ENCODE results near the gene UXS1.

The UXS1 gene

DNA sequence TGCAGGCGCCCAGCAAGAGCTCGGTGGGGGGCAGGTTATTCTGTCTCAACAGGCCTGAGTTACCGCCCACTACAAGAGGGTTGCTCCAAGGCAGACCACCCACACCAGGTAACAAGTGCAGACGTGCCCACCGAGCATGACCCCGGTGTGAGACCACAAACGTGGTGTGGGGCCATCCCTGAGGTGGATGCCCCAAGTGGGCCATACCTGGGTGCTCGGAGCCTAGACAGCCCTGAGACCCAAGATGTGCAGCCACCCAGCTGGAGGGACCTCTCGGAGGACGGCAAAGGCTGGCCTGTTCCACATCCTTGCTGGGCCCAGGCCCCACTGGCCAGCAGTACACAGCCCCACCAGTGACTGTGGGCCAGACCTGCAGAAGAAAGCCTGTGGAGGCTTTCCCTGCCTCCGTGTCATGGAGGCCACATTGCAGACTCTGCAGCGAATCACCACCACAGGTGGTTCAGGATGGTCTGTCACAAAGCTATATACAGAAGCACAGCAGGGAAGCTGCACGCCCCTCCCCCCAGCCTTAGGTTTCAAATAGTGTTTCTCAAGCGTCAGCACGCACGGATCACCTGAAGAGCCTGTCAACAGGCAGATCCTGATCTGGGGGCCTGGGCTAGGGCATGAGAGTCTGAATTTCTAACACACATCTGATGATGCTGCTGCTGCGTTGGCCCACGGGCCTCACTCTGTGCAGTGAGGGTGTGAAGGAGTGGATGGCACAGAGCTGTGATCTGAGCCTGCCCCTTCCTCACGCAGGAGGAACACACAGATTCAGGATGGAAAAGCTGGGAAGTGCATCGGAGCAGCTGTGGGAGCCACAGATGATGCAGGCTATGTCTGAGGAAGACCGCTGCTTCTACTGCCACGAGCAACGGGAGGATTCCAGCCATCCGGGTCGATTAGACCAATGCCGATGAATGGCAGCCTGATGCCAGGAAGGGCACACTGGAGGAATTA lies 96.8 kb downstream of the UXS1 start:
- Histone ChIP-seq H3K27ac (ENCODE audit: low read depth, low read length, severe bottlenecking) (no peak overlapping the region), H3K4me3 (ENCODE audit: extremely low read depth, insufficient read depth, low read length, poor library complexity, severe bottlenecking) (no peak overlapping the region), H3K36me3 (ENCODE audit: control insufficient read depth, insufficient read depth, low read length) (peaks cover 67% of the 10 kb centered on the region), H3K9me3 (ENCODE audit: control insufficient read depth, low read length) (no peaks in the 10 kb centered on the region), H3K4me1 (ENCODE audit: control insufficient read depth, insufficient read depth, low read length, poor library complexity, severe bottlenecking) (no peaks in the 10 kb centered on the region)
- WGBS, 2 experiments (ENCODE audit: insufficient coverage in 2 of 2), result 92 to 97% methylated on average over 26 of the region's 26 CpGs

GRCh38 chr2:106096299-106097037 lies 97.6 kb downstream of the UXS1 start:
- Histone ChIP-seq H3K27ac (ENCODE audit: low read depth, low read length, severe bottlenecking) (no peak overlapping the region), H3K4me1 (ENCODE audit: control insufficient read depth, insufficient read depth, low read length, poor library complexity, severe bottlenecking) (no peaks in the 10 kb centered on the region), H3K9me3 (ENCODE audit: control insufficient read depth, low read length) (no peaks in the 10 kb centered on the region), H3K36me3 (ENCODE audit: control insufficient read depth, insufficient read depth, low read length) (peaks cover 67% of the 10 kb centered on the region), H3K4me3 (ENCODE audit: extremely low read depth, insufficient read depth, low read length, poor library complexity, severe bottlenecking) (no peak overlapping the region)
- WGBS, 2 experiments (ENCODE audit: insufficient coverage in 2 of 2), result 94 to 96% methylated on average over 8 to 9 of the region's 12 CpGs

- no peaks in the 10 kb centered on the region for H3K9me3 ChIP-seq (ENCODE audit: control insufficient read depth, low read length)
- no peak overlapping the region for H3K27ac ChIP-seq (ENCODE audit: low read depth, low read length, severe bottlenecking)
- no peak overlapping the region for H3K4me3 ChIP-seq (ENCODE audit: extremely low read depth, insufficient read depth, low read length, poor library complexity, severe bottlenecking)
- H3K36me3 ChIP-seq (ENCODE audit: control insufficient read depth, insufficient read depth, low read length), result peaks cover 63% of the 10 kb centered on the region
- H3K4me1 ChIP-seq (ENCODE audit: control insufficient read depth, insufficient read depth, low read length, poor library complexity, severe bottlenecking), result no peaks in the 10 kb centered on the region
- 92 to 98% methylated on average over 10 to 19 of the region's 21 CpGs for WGBS, 2 experiments (ENCODE audit: insufficient coverage in 2 of 2)
Observed at GRCh38 chr2:106095478-106096298, 98.4 kb downstream of the UXS1 start.

GRCh38 chr2:106094131-106094841 lies 99.8 kb downstream of the UXS1 start:
- 94 to 95% methylated on average over 8 to 10 of the region's 13 CpGs for WGBS, 2 experiments (ENCODE audit: insufficient coverage in 2 of 2)
- Histone ChIP-seq H3K4me3 (ENCODE audit: extremely low read depth, insufficient read depth, low read length, poor library complexity, severe bottlenecking) (no peak overlapping the region), H3K27ac (ENCODE audit: low read depth, low read length, severe bottlenecking) (no peak overlapping the region), H3K9me3 (ENCODE audit: control insufficient read depth, low read length) (no peaks in the 10 kb centered on the region), H3K4me1 (ENCODE audit: control insufficient read depth, insufficient read depth, low read length, poor library complexity, severe bottlenecking) (no peaks in the 10 kb centered on the region), H3K36me3 (ENCODE audit: control insufficient read depth, insufficient read depth, low read length) (peaks cover 53% of the 10 kb centered on the region)

GRCh38 chr2:106090916-106091618 lies 103.0 kb downstream of the UXS1 start:
- Histone ChIP-seq H3K36me3 (ENCODE audit: control insufficient read depth, insufficient read depth, low read length) (peaks cover 31% of the 10 kb centered on the region), H3K9me3 (ENCODE audit: control insufficient read depth, low read length) (peaks cover 4% of the 10 kb centered on the region), H3K27ac (ENCODE audit: low read depth, low read length, severe bottlenecking) (no peak overlapping the region), H3K4me3 (ENCODE audit: extremely low read depth, insufficient read depth, low read length, poor library complexity, severe bottlenecking) (no peak overlapping the region), H3K4me1 (ENCODE audit: control insufficient read depth, insufficient read depth, low read length, poor library complexity, severe bottlenecking) (no peaks in the 10 kb centered on the region)
- WGBS, 2 experiments (ENCODE audit: insufficient coverage in 2 of 2), result 90 to 98% methylated on average over 3 to 4 of the region's 4 CpGs

DNA sequence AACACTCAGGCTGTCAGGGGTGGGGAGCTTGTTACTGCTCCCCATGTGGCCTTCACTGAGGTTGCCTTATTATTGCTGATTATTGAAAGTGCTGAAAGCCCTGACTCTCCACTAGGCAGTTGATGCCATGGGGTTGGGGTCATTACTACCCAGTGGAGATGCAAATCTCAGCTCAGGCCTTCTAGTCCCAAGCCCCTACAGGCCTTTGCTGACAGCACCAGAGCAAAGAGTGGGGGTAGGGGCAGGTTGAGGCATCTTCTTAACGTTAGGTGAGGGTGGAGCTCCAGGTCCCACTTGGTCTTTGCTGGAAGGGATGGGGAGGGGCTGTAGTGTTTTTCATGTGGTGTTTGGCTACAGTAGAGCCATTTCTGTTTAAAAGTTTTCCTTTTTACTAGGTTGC lies 104.5 kb downstream of the UXS1 start:
- Histone ChIP-seq H3K27ac (ENCODE audit: low read depth, low read length, severe bottlenecking) (no peak overlapping the region), H3K9me3 (ENCODE audit: control insufficient read depth, low read length) (peaks cover 4% of the 10 kb centered on the region), H3K4me3 (ENCODE audit: extremely low read depth, insufficient read depth, low read length, poor library complexity, severe bottlenecking) (no peak overlapping the region), H3K36me3 (ENCODE audit: control insufficient read depth, insufficient read depth, low read length) (peaks cover 21% of the 10 kb centered on the region), H3K4me1 (ENCODE audit: control insufficient read depth, insufficient read depth, low read length, poor library complexity, severe bottlenecking) (no peaks in the 10 kb centered on the region)
- 40% methylated on average over 1 of the region's 1 CpG; no CpG with 5 or more reads in 1 of the 2 experiments for WGBS, 2 experiments (ENCODE audit: insufficient coverage in 2 of 2)

DNA sequence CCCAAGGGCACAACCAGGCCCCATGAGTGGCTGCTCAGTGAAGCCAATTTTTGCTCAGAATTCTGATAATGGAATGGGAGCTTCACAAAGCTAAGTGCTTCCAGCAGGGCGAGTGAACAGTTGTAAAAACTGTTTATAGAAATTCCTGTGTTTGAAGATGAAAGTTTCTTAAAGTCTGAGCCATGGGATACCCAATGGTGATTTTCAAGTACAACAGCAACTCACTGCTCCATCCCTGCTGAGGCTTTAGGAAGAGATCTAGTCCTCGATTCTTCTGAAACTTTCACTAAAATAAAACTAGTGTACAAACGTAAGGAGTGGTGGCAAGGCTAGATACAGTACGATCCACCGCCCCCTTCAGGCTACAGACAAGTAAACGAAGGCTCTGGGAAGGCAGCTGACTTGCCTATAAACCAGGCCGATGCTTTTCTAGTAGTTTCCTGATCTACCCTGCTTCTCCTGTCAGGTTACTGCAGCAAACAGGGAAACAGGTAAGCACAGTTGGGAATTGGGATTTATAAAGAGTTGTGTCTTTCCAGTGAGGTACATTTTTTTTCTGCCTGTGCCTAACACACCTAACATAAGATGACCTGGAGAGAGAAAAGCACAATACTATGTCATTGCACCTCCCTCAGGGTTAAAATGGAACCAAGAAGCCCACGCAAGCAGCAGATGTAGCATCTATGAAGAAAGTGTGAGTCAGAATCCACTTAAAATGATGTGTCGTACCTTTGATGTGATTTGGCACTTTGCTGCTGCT lies 108.7 kb downstream of the UXS1 start:
- H3K4me1 ChIP-seq (ENCODE audit: control insufficient read depth, insufficient read depth, low read length, poor library complexity, severe bottlenecking), result no peaks in the 10 kb centered on the region
- no peak overlapping the region for H3K4me3 ChIP-seq (ENCODE audit: extremely low read depth, insufficient read depth, low read length, poor library complexity, severe bottlenecking)
- peaks cover 4% of the 10 kb centered on the region for H3K9me3 ChIP-seq (ENCODE audit: control insufficient read depth, low read length)
- no peak overlapping the region for H3K27ac ChIP-seq (ENCODE audit: low read depth, low read length, severe bottlenecking)
- 78 to 79% methylated on average over 7 of the region's 9 CpGs for WGBS, 2 experiments (ENCODE audit: insufficient coverage in 2 of 2)
- peaks cover 3% of the 10 kb centered on the region for H3K36me3 ChIP-seq (ENCODE audit: control insufficient read depth, insufficient read depth, low read length)

DNA sequence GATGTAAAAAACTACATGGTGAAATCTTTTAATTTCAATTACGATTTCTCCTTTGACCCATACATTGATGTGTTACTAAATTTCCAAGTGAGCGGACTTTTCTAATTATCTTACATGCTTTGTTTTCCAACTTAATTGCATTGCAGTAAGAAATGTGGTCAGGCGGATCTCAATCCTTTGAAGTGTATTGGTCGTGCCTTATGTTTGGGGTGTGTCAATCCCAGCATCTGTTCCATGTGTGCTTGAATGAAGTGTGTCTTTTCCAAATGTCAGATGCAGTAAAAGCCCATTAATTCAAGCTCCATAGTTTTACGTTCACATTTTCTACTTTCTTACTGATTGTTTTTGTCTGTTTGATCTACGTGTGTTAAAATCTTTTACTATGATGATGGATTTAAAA lies 113.1 kb downstream of the UXS1 start:
- Histone ChIP-seq H3K36me3 (ENCODE audit: control insufficient read depth, insufficient read depth, low read length) (no peaks in the 10 kb centered on the region), H3K9me3 (ENCODE audit: control insufficient read depth, low read length) (no peaks in the 10 kb centered on the region), H3K4me1 (ENCODE audit: control insufficient read depth, insufficient read depth, low read length, poor library complexity, severe bottlenecking) (no peaks in the 10 kb centered on the region), H3K27ac (ENCODE audit: low read depth, low read length, severe bottlenecking) (no peak overlapping the region), H3K4me3 (ENCODE audit: extremely low read depth, insufficient read depth, low read length, poor library complexity, severe bottlenecking) (no peak overlapping the region)
- 91 to 100% methylated on average over 2 to 3 of the region's 6 CpGs for WGBS, 2 experiments (ENCODE audit: insufficient coverage in 2 of 2)

DNA sequence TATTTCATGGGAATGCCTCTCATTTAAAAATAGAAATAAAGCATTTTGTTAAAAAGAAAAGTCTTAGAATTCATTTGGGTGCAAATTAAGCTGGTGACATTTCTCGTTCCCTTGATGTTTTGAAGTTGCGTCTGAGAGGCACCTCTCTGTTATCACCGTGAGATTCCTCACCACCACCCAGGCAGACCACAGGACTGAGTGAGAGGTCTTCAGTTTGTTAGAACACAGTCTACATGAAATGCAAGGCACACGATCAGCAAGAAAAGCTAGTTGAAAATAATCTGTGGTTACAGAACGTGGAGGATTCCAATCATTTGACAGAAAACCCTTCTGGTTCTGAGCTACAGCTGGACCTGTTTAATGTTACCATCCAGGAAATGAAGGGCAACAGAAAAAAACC lies 116.0 kb downstream of the UXS1 start:
- WGBS, 2 experiments (ENCODE audit: insufficient coverage in 2 of 2), result 54% methylated on average over 5 of the region's 5 CpGs; no CpG with 5 or more reads in 1 of the 2 experiments
- Histone ChIP-seq H3K36me3 (ENCODE audit: control insufficient read depth, insufficient read depth, low read length) (no peaks in the 10 kb centered on the region), H3K4me3 (ENCODE audit: extremely low read depth, insufficient read depth, low read length, poor library complexity, severe bottlenecking) (no peak overlapping the region), H3K9me3 (ENCODE audit: control insufficient read depth, low read length) (no peaks in the 10 kb centered on the region), H3K4me1 (ENCODE audit: control insufficient read depth, insufficient read depth, low read length, poor library complexity, severe bottlenecking) (no peaks in the 10 kb centered on the region), H3K27ac (ENCODE audit: low read depth, low read length, severe bottlenecking) (no peak overlapping the region)

Measured in mesodermal cell (in vitro differentiated cells).